Breast epithelium (tissue), 3 donors: ENCODE measurements around the gene CTSE.

Experiments used
- POLR2AphosphoS5 ChIP-seq, 3 donors: sonication (generic); formaldehyde crosslinking; IDR thresholded peaks; one replicate each; pipeline ENCODE4 v1.6.1; 2017; ENCODE audit warnings: antibody characterized with exemption in 3 of 3
- TF ChIP-seq, protein P1 (sequence below), 3 donors: fragments of 450-650 bp; IDR thresholded peaks; one replicate each; pipeline ENCODE4 v1.5.1; 2016 to 2017; ENCODE audit warnings: antibody characterized with exemption in 3 of 3, mild to moderate bottlenecking in 3 of 3, moderate library complexity in 3 of 3

DNA sequence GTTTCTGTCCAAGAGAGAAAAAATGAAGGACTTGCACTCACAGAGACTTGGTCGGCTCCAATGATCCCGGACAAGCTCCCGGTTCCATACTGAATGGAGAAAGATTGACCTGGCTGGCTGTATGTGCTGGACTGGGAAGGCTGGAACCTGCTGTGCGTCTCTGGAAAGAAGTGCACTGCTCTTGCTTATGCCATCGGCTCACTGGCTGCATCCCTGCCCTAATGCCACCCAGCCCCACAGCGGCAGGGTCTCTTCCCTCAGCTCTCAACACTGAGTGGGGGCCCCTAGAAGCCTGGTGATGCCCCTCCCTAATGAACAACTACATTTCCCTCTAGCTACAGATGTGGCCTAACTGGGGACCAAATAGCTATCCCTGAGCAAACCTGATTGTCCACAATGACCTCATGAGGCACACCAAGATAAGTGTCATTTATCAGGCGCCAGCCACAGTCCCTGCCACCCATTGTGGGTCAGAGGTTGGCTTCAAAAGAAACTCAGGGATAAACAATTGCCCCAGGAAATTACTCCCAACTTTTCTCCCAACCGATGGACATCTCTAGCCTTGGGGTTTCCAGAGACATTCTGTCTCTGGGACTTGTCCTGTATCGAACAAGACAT is 2.6 kb downstream of the CTSE start:
- TF ChIP-seq, protein P1, sequence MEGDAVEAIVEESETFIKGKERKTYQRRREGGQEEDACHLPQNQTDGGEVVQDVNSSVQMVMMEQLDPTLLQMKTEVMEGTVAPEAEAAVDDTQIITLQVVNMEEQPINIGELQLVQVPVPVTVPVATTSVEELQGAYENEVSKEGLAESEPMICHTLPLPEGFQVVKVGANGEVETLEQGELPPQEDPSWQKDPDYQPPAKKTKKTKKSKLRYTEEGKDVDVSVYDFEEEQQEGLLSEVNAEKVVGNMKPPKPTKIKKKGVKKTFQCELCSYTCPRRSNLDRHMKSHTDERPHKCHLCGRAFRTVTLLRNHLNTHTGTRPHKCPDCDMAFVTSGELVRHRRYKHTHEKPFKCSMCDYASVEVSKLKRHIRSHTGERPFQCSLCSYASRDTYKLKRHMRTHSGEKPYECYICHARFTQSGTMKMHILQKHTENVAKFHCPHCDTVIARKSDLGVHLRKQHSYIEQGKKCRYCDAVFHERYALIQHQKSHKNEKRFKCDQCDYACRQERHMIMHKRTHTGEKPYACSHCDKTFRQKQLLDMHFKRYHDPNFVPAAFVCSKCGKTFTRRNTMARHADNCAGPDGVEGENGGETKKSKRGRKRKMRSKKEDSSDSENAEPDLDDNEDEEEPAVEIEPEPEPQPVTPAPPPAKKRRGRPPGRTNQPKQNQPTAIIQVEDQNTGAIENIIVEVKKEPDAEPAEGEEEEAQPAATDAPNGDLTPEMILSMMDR (IDR thresholded peaks at IDR 0.05): no peak
- no peak for TF ChIP-seq POLR2AphosphoS5 (IDR thresholded peaks at IDR 0.05)
